Measurements from ENCODE around the gene RBM28.

RBM28 gene

GRCh38 chr7:128322040-128322643 is 21.6 kb downstream of the RBM28 start:
- H3K9me3 ChIP-seq (ENCODE audit: control insufficient read depth, low read length): no peaks in the 10 kb centered on the region
- no peak overlapping the region for H3K4me3 ChIP-seq (ENCODE audit: low read length)
- H3K9ac ChIP-seq (ENCODE audit: low read length): no peak overlapping the region
- peaks cover 9% of the 10 kb centered on the region for H3K36me3 ChIP-seq (ENCODE audit: control insufficient read depth, insufficient read depth, low read length)
- no peaks in the 10 kb centered on the region for H3K4me1 ChIP-seq (ENCODE audit: control insufficient read depth, insufficient read depth, low read length)
- no peaks in the 10 kb centered on the region for H3K27me3 ChIP-seq (ENCODE audit: control insufficient read depth, insufficient read depth, low read length)

GRCh38 chr7:128321044-128321422 is 22.7 kb downstream of the RBM28 start:
- Histone ChIP-seq H3K9ac (ENCODE audit: low read length) (no peak overlapping the region), H3K36me3 (ENCODE audit: control insufficient read depth, insufficient read depth, low read length) (peaks cover 9% of the 10 kb centered on the region), H3K4me1 (ENCODE audit: control insufficient read depth, insufficient read depth, low read length) (no peaks in the 10 kb centered on the region)

GRCh38 chr7:128318691-128319090 is 25.0 kb downstream of the RBM28 start:
- no peaks in the 10 kb centered on the region for H3K9me3 ChIP-seq (ENCODE audit: control insufficient read depth, low read length)
- H3K36me3 ChIP-seq (ENCODE audit: control insufficient read depth, insufficient read depth, low read length): peaks cover 6% of the 10 kb centered on the region
- no peaks in the 10 kb centered on the region for H3K4me1 ChIP-seq (ENCODE audit: control insufficient read depth, insufficient read depth, low read length)
- H3K4me3 ChIP-seq (ENCODE audit: low read length): no peak overlapping the region
- no peak overlapping the region for H3K9ac ChIP-seq (ENCODE audit: low read length)
- no peaks in the 10 kb centered on the region for H3K27me3 ChIP-seq (ENCODE audit: control insufficient read depth, insufficient read depth, low read length)

More at GRCh38 chr7:128321044-128321422, 22.7 kb downstream of the RBM28 start:
- Histone ChIP-seq H3K27me3 (ENCODE audit: control insufficient read depth, insufficient read depth, low read length) (no peaks in the 10 kb centered on the region), H3K9me3 (ENCODE audit: control insufficient read depth, low read length) (no peaks in the 10 kb centered on the region), H3K4me3 (ENCODE audit: low read length) (no peak overlapping the region)

- no peak overlapping the region for H3K4me3 ChIP-seq (ENCODE audit: low read length)
- H3K4me1 ChIP-seq (ENCODE audit: control insufficient read depth, insufficient read depth, low read length): no peaks in the 10 kb centered on the region
- H3K36me3 ChIP-seq (ENCODE audit: control insufficient read depth, insufficient read depth, low read length): no peaks in the 10 kb centered on the region
- H3K9me3 ChIP-seq (ENCODE audit: control insufficient read depth, low read length): no peaks in the 10 kb centered on the region
- no peaks in the 10 kb centered on the region for H3K27me3 ChIP-seq (ENCODE audit: control insufficient read depth, insufficient read depth, low read length)
- no peak overlapping the region for H3K9ac ChIP-seq (ENCODE audit: low read length)
Observed at GRCh38 chr7:128311013-128311412, 32.7 kb downstream of the RBM28 start.

- Histone ChIP-seq H3K9me3 (ENCODE audit: control insufficient read depth, low read length) (no peaks in the 10 kb centered on the region), H3K4me3 (ENCODE audit: low read length) (no peak overlapping the region), H3K9ac (ENCODE audit: low read length) (no peak overlapping the region), H3K4me1 (ENCODE audit: control insufficient read depth, insufficient read depth, low read length) (no peaks in the 10 kb centered on the region), H3K27me3 (ENCODE audit: control insufficient read depth, insufficient read depth, low read length) (no peaks in the 10 kb centered on the region), H3K36me3 (ENCODE audit: control insufficient read depth, insufficient read depth, low read length) (no peaks in the 10 kb centered on the region)
Observed at GRCh38 chr7:128310499-128310898, 33.2 kb downstream of the RBM28 start.

GRCh38 chr7:128309976-128310375 is 33.7 kb downstream of the RBM28 start:
- Histone ChIP-seq H3K36me3 (ENCODE audit: control insufficient read depth, insufficient read depth, low read length) (no peaks in the 10 kb centered on the region), H3K4me1 (ENCODE audit: control insufficient read depth, insufficient read depth, low read length) (no peaks in the 10 kb centered on the region), H3K27me3 (ENCODE audit: control insufficient read depth, insufficient read depth, low read length) (no peaks in the 10 kb centered on the region), H3K9me3 (ENCODE audit: control insufficient read depth, low read length) (no peaks in the 10 kb centered on the region), H3K9ac (ENCODE audit: low read length) (no peak overlapping the region), H3K4me3 (ENCODE audit: low read length) (no peak overlapping the region)

- Histone ChIP-seq H3K4me1 (ENCODE audit: control insufficient read depth, insufficient read depth, low read length) (no peaks in the 10 kb centered on the region), H3K9me3 (ENCODE audit: control insufficient read depth, low read length) (no peaks in the 10 kb centered on the region), H3K36me3 (ENCODE audit: control insufficient read depth, insufficient read depth, low read length) (no peaks in the 10 kb centered on the region), H3K4me3 (ENCODE audit: low read length) (no peak overlapping the region), H3K27me3 (ENCODE audit: control insufficient read depth, insufficient read depth, low read length) (no peaks in the 10 kb centered on the region), H3K9ac (ENCODE audit: low read length) (no peak overlapping the region)
Observed at GRCh38 chr7:128309124-128309523, 34.6 kb downstream of the RBM28 start.

- Histone ChIP-seq H3K36me3 (ENCODE audit: control insufficient read depth, insufficient read depth, low read length) (no peaks in the 10 kb centered on the region), H3K4me3 (ENCODE audit: low read length) (no peak overlapping the region), H3K27me3 (ENCODE audit: control insufficient read depth, insufficient read depth, low read length) (no peaks in the 10 kb centered on the region), H3K9ac (ENCODE audit: low read length) (no peak overlapping the region), H3K9me3 (ENCODE audit: control insufficient read depth, low read length) (no peaks in the 10 kb centered on the region), H3K4me1 (ENCODE audit: control insufficient read depth, insufficient read depth, low read length) (no peaks in the 10 kb centered on the region)
Observed at GRCh38 chr7:128307061-128307460, 36.6 kb downstream of the RBM28 start.

GRCh38 chr7:128304212-128304611 is 39.5 kb downstream of the RBM28 start:
- H3K9me3 ChIP-seq (ENCODE audit: control insufficient read depth, low read length): no peaks in the 10 kb centered on the region
- H3K36me3 ChIP-seq (ENCODE audit: control insufficient read depth, insufficient read depth, low read length): no peaks in the 10 kb centered on the region
- no peak overlapping the region for H3K4me3 ChIP-seq (ENCODE audit: low read length)
- peaks cover under 1% of the 10 kb centered on the region for H3K4me1 ChIP-seq (ENCODE audit: control insufficient read depth, insufficient read depth, low read length)
- no peaks in the 10 kb centered on the region for H3K27me3 ChIP-seq (ENCODE audit: control insufficient read depth, insufficient read depth, low read length)
- no peak overlapping the region for H3K9ac ChIP-seq (ENCODE audit: low read length)

- Histone ChIP-seq H3K4me3 (ENCODE audit: low read length) (no peak overlapping the region), H3K4me1 (ENCODE audit: control insufficient read depth, insufficient read depth, low read length) (peaks cover 5% of the 10 kb centered on the region), H3K9me3 (ENCODE audit: control insufficient read depth, low read length) (no peaks in the 10 kb centered on the region), H3K27me3 (ENCODE audit: control insufficient read depth, insufficient read depth, low read length) (no peaks in the 10 kb centered on the region), H3K9ac (ENCODE audit: low read length) (no peak overlapping the region), H3K36me3 (ENCODE audit: control insufficient read depth, insufficient read depth, low read length) (no peaks in the 10 kb centered on the region)
Observed at GRCh38 chr7:128303643-128304042, 40.1 kb downstream of the RBM28 start.

GRCh38 chr7:128303133-128303532 is 40.6 kb downstream of the RBM28 start:
- Histone ChIP-seq H3K9ac (ENCODE audit: low read length) (no peak overlapping the region), H3K27me3 (ENCODE audit: control insufficient read depth, insufficient read depth, low read length) (no peaks in the 10 kb centered on the region), H3K9me3 (ENCODE audit: control insufficient read depth, low read length) (no peaks in the 10 kb centered on the region), H3K4me3 (ENCODE audit: low read length) (no peak overlapping the region), H3K36me3 (ENCODE audit: control insufficient read depth, insufficient read depth, low read length) (no peaks in the 10 kb centered on the region), H3K4me1 (ENCODE audit: control insufficient read depth, insufficient read depth, low read length) (peaks cover 5% of the 10 kb centered on the region)

- H3K9me3 ChIP-seq (ENCODE audit: control insufficient read depth, low read length): no peaks in the 10 kb centered on the region
- no peak overlapping the region for H3K9ac ChIP-seq (ENCODE audit: low read length)
- no peaks in the 10 kb centered on the region for H3K36me3 ChIP-seq (ENCODE audit: control insufficient read depth, insufficient read depth, low read length)
- peaks cover 5% of the 10 kb centered on the region for H3K4me1 ChIP-seq (ENCODE audit: control insufficient read depth, insufficient read depth, low read length)
- H3K27me3 ChIP-seq (ENCODE audit: control insufficient read depth, insufficient read depth, low read length): no peaks in the 10 kb centered on the region
- H3K4me3 ChIP-seq (ENCODE audit: low read length): no peak overlapping the region
Observed at GRCh38 chr7:128302139-128302538, 41.6 kb downstream of the RBM28 start.

- H3K9ac ChIP-seq (ENCODE audit: low read length): no peak overlapping the region
- H3K4me3 ChIP-seq (ENCODE audit: low read length): no peak overlapping the region
- H3K9me3 ChIP-seq (ENCODE audit: control insufficient read depth, low read length): no peaks in the 10 kb centered on the region
- no peaks in the 10 kb centered on the region for H3K27me3 ChIP-seq (ENCODE audit: control insufficient read depth, insufficient read depth, low read length)
- H3K36me3 ChIP-seq (ENCODE audit: control insufficient read depth, insufficient read depth, low read length): no peaks in the 10 kb centered on the region
- H3K4me1 ChIP-seq (ENCODE audit: control insufficient read depth, insufficient read depth, low read length): peaks cover 5% of the 10 kb centered on the region
Observed at GRCh38 chr7:128299109-128299607, 44.5 kb downstream of the RBM28 start.

Measured in mucosa of stomach (tissue), 1 donor.